Neuronal stem cell (in vitro differentiated cells): ENCODE results near the gene SAXO1.

Source experiments
- DNase-seq: peaks from one replicate; pipeline ENCODE4 v3.0.0-alpha.2; 2013; ENCODE audit warnings: low spot score
- H2AFZ ChIP-seq: one replicate; pipeline ENCODE4 v1.6.1; 2013; ENCODE audit warnings: mild to moderate bottlenecking, low read length, inconsistent platforms
- H2AK5ac ChIP-seq: 2 replicates; pipeline ENCODE4 v1.6.1; 2013; ENCODE audit warnings: low read depth, mild to moderate bottlenecking, inconsistent platforms, low read length, moderate library complexity, mixed read lengths
- H2BK120ac ChIP-seq: 2 replicates; pipeline ENCODE4 v1.6.1; 2013; ENCODE audit warnings: low read depth, mild to moderate bottlenecking, inconsistent platforms, low read length, moderate library complexity, mixed read lengths
- H2BK12ac ChIP-seq: one replicate; pipeline ENCODE4 v1.6.1; 2013; ENCODE audit warnings: low read length, inconsistent platforms
- H2BK15ac ChIP-seq: 2 replicates; pipeline ENCODE4 v1.6.1; 2013; ENCODE audit warnings: mild to moderate bottlenecking, low read length, inconsistent platforms, mixed read lengths
- H2BK5ac ChIP-seq: one replicate; pipeline ENCODE4 v1.6.1; 2013; ENCODE audit warnings: inconsistent platforms, mild to moderate bottlenecking, low read length, moderate library complexity
- H3K14ac ChIP-seq: one replicate; pipeline ENCODE4 v1.6.1; 2013; ENCODE audit warnings: low read length, inconsistent platforms
- H3K18ac ChIP-seq: 2 replicates; pipeline ENCODE4 v1.6.1; 2013; ENCODE audit warnings: low read length, inconsistent platforms
- H3K23ac ChIP-seq: 2 replicates; pipeline ENCODE4 v1.6.1; 2013; ENCODE audit warnings: low read depth, mild to moderate bottlenecking, mixed read lengths, low read length, inconsistent platforms; ENCODE audit not compliant: poor library complexity
- H3K27ac ChIP-seq: replicated peaks from 3 replicates; pipeline ENCODE4 v1.5.1; 2013; ENCODE audit warnings: low read length, inconsistent platforms
- H3K27me3 ChIP-seq, 3 experiments: 2 replicates each; pipeline ENCODE4 v1.6.1; 2013; ENCODE audit warnings: low read length in 3 of 3, mild to moderate bottlenecking in 2 of 3, inconsistent platforms in 1 of 3, low read depth in 1 of 3, mixed read lengths in 1 of 3, moderate library complexity in 1 of 3; ENCODE audit not compliant: control insufficient read depth in 3 of 3, insufficient read depth in 3 of 3
- H3K36me3 ChIP-seq, 2 donors: replicated peaks in 1 of 2; 2 replicates each; pipeline ENCODE4 v1.6.1; 2013; ENCODE audit warnings: low read length in 2 of 2; ENCODE audit not compliant: control insufficient read depth in 2 of 2, insufficient read depth in 2 of 2
- H3K4ac ChIP-seq: 2 replicates; pipeline ENCODE4 v1.6.1; 2013; ENCODE audit warnings: inconsistent platforms, mild to moderate bottlenecking, low read length, moderate library complexity
- H3K4me1 ChIP-seq, 2 donors: 1 replicate in 1 of 2; 2 replicates in 1 of 2; pipeline ENCODE4 v1.6.1; 2013; ENCODE audit warnings: low read length in 2 of 2, low read depth in 1 of 2; ENCODE audit not compliant: control insufficient read depth in 2 of 2, insufficient read depth in 1 of 2
- H3K4me2 ChIP-seq: one replicate; pipeline ENCODE4 v1.6.1; 2013; ENCODE audit warnings: mild to moderate bottlenecking, low read length, inconsistent platforms; ENCODE audit not compliant: insufficient read depth, poor library complexity, severe bottlenecking
- H3K4me3 ChIP-seq, 2 donors: 2 replicates each; pipeline ENCODE4 v1.5.1; 2013; ENCODE audit warnings: low read length in 2 of 2, mild to moderate bottlenecking in 2 of 2, inconsistent platforms in 1 of 2, moderate library complexity in 1 of 2
- H3K79me1 ChIP-seq: one replicate; pipeline ENCODE4 v1.6.1; 2013; ENCODE audit warnings: low read depth, mild to moderate bottlenecking, inconsistent platforms, low read length, moderate library complexity
- H3K9ac ChIP-seq: one replicate; pipeline ENCODE4 v1.6.1; 2013; ENCODE audit warnings: mild to moderate bottlenecking, low read depth, low read length, inconsistent platforms; ENCODE audit not compliant: poor library complexity
- H3K9me3 ChIP-seq, 2 donors: replicated peaks in 1 of 2; 2 replicates each; pipeline versions ENCODE3 to v1.6.1; 2013; ENCODE audit warnings: low read length in 2 of 2, mild to moderate bottlenecking in 2 of 2, inconsistent platforms in 1 of 2, low read depth in 1 of 2, mixed read lengths in 1 of 2, moderate library complexity in 1 of 2; ENCODE audit not compliant: control insufficient read depth in 2 of 2, insufficient read depth in 1 of 2
- H4K8ac ChIP-seq: one replicate; pipeline ENCODE4 v1.6.1; 2013; ENCODE audit warnings: low read depth, mild to moderate bottlenecking, inconsistent platforms, low read length, moderate library complexity
- H4K91ac ChIP-seq: one replicate; pipeline ENCODE4 v1.6.1; 2013; ENCODE audit warnings: low read length, low read depth, mild to moderate bottlenecking, inconsistent platforms; ENCODE audit not compliant: poor library complexity
- WGBS, 2 donors: extraction: QIAGEN DNeasy Blood & Tissue Kit; methylation state at CpG; one replicate each; pipeline ENCODE4 v1.1.7; 2013; ENCODE audit warnings: missing lambda C conversion rate in 2 of 2, mixed read lengths in 1 of 2; ENCODE audit not compliant: insufficient read length in 2 of 2, insufficient replicate concordance in 1 of 2; ENCODE audit errors: extremely low coverage in 2 of 2; 5-methylcytosine and 5-hydroxymethylcytosine counted together

SAXO1 gene

GRCh38 chr9:18910435-18910834, 122.6 kb downstream of the SAXO1 start:
- Histone ChIP-seq H4K8ac (no peak overlapping the region), H3K4me2 (no peak overlapping the region), H3K9ac (no peak overlapping the region), H3K18ac (no peak overlapping the region), H3K79me1 (no peaks in the 10 kb centered on the region), H3K4me1 (peaks cover 0 to 14% of the 10 kb centered on the region in 2 donors), H3K27ac (no peak overlapping the region), H3K14ac (no peak overlapping the region), H3K27me3 (no peaks in the 10 kb centered on the region), H2BK12ac (no peak overlapping the region), H2AK5ac (no peak overlapping the region), H2AFZ (no peak overlapping the region), H3K36me3 (no peaks in the 10 kb centered on the region), H3K23ac (no peak overlapping the region), H3K4ac (no peak overlapping the region), H2BK120ac (no peak overlapping the region), H2BK5ac (no peak overlapping the region), H4K91ac (no peak overlapping the region), H3K4me3 (no peak overlapping the region), H2BK15ac (no peak overlapping the region), H3K9me3 (peaks cover 0 to 2% of the 10 kb centered on the region in 2 donors)
- DNase-seq, result no peak
- WGBS, 2 donors, result no CpG with 5 or more reads among the region's 2 CpGs

- H3K36me3 ChIP-seq, result no peaks in the 10 kb centered on the region
- peaks cover 0 to 14% of the 10 kb centered on the region in 2 donors for H3K4me1 ChIP-seq
- H3K4me2 ChIP-seq, result no peak overlapping the region
- H3K4me3 ChIP-seq, result no peak overlapping the region
- H2AK5ac ChIP-seq, result no peak overlapping the region
- no peak overlapping the region for H2BK120ac ChIP-seq
- no peaks in the 10 kb centered on the region for H3K27me3 ChIP-seq
- no peak overlapping the region for H4K91ac ChIP-seq
- peaks cover 0 to 3% of the 10 kb centered on the region in 2 donors for H3K9me3 ChIP-seq
- no peak overlapping the region for H4K8ac ChIP-seq
- no peak overlapping the region for H2BK12ac ChIP-seq
- no peak for DNase-seq
- no peaks in the 10 kb centered on the region for H3K79me1 ChIP-seq
- no CpG with 5 or more reads among the region's 17 CpGs for WGBS, 2 donors
- H3K27ac ChIP-seq, result no peak overlapping the region
- no peak overlapping the region for H3K9ac ChIP-seq
- H3K4ac ChIP-seq, result no peak overlapping the region
- no peak overlapping the region for H2BK5ac ChIP-seq
- peak overlapping the region; percentile 28 for H2BK15ac ChIP-seq
- peak overlapping the region; percentile 95 for H3K18ac ChIP-seq
- H3K23ac ChIP-seq, result no peak overlapping the region
- peak overlapping the region; percentile 11 for H2AFZ ChIP-seq
- peak overlapping the region; percentile 11 for H3K14ac ChIP-seq
Measured at GRCh38 chr9:18909140-18910018, 123.6 kb downstream of the SAXO1 start.

- Histone ChIP-seq H2AFZ (no peak overlapping the region), H3K4me1 (peaks cover 0 to 14% of the 10 kb centered on the region in 2 donors), H3K27me3 (no peaks in the 10 kb centered on the region), H3K36me3 (no peaks in the 10 kb centered on the region), H3K18ac (peak overlapping the region; percentile 29), H2BK15ac (no peak overlapping the region), H3K27ac (no peak overlapping the region), H3K23ac (no peak overlapping the region), H3K9me3 (peaks cover 0 to 3% of the 10 kb centered on the region in 2 donors), H4K91ac (no peak overlapping the region), H3K9ac (no peak overlapping the region), H3K4me2 (no peak overlapping the region), H2BK5ac (no peak overlapping the region), H2AK5ac (peak overlapping the region; percentile 24), H4K8ac (no peak overlapping the region), H3K4ac (no peak overlapping the region), H2BK120ac (no peak overlapping the region), H3K4me3 (no peak overlapping the region), H2BK12ac (no peak overlapping the region), H3K79me1 (no peaks in the 10 kb centered on the region), H3K14ac (no peak overlapping the region)
- WGBS, 2 donors, result no CpG with 5 or more reads among the region's 15 CpGs
- DNase-seq, result no peak
Measured at GRCh38 chr9:18907927-18908625, 124.9 kb downstream of the SAXO1 start.
